ENCODE results near the gene MYO9A.

GRCh38 chr15:72065801-72066200 lies 52.1 kb downstream of the MYO9A start:
- TF ChIP-seq TAF1 (IDR thresholded peaks at IDR 0.05; ENCODE audit: borderline replicate concordance, low read depth, low read length) (no peak), POLR2A (IDR thresholded peaks at IDR 0.05; ENCODE audit: low read depth, low read length) (no peak)

All from GM12892 (cell line).